ENCODE results near the gene CCSER1. TPM values are rescaled to one million over a fixed set of nuclear protein-coding genes. Genes with fewer than 3 reads are reported as not detected.
"Not testable (repeated sequence)": the region's sequence is repeated elsewhere in the genome, so short reads cannot be mapped to it uniquely, and the experiment has no call there.

Gene CCSER1
- total and polyA plus RNA-seq, 2 of the 8 experiments (the other 6 are each of a cell fraction or from before 2014, with no cell fraction given) = 0.26 to 0.84 TPM

GRCh38 chr4:90407897-90408296 lies 280.7 kb downstream of the CCSER1 start:
- H3K18ac ChIP-seq (ENCODE audit: extremely low read depth, low read length); H3K36me3 ChIP-seq (ENCODE audit: control insufficient read depth in 2 of 4, insufficient read depth in 4 of 4, low read length in 3 of 4); H3K4ac ChIP-seq (replicated peaks; ENCODE audit: insufficient read length, low read depth, low read length); H3K79me2 ChIP-seq (ENCODE audit: control insufficient read depth in 1 of 2, insufficient read depth in 2 of 2, low read length in 2 of 2); H3K4me1 ChIP-seq (replicated peaks in 1 of 4; ENCODE audit: control insufficient read depth in 3 of 4, insufficient read depth in 4 of 4, low read length in 3 of 4); H3K27me3 ChIP-seq (replicated peaks in 1 of 4; ENCODE audit: control insufficient read depth in 3 of 4, extremely low read depth in 1 of 4, insufficient read depth in 3 of 4, low read length in 3 of 4); H4K5ac ChIP-seq (ENCODE audit: insufficient read length, low read depth, low read length); H3K27ac ChIP-seq (ENCODE audit: low read depth, low read length); H4K20me1 ChIP-seq (replicated peaks in 1 of 2; ENCODE audit: control insufficient read depth in 1 of 2, insufficient read depth in 2 of 2, low read length in 2 of 2); H2AK5ac ChIP-seq (ENCODE audit: low read depth, low read length); H4K8ac ChIP-seq (ENCODE audit: extremely low read depth, insufficient read depth, low read length); H2BK120ac ChIP-seq (replicated peaks; ENCODE audit: low read depth, low read length); DNase-seq (ENCODE audit: low read depth in 1 of 2, low spot score in 2 of 2); H3K23ac ChIP-seq (ENCODE audit: insufficient read length); H3K9ac ChIP-seq (replicated peaks in 1 of 4; ENCODE audit: extremely low read depth in 1 of 4, low read depth in 3 of 4, low read length in 3 of 4); H4K91ac ChIP-seq (replicated peaks; ENCODE audit: insufficient read length, low read length); H2BK12ac ChIP-seq (ENCODE audit: low read depth, low read length); H3K14ac ChIP-seq (ENCODE audit: insufficient read length); POLR2A ChIA-PET (ENCODE audit: partially characterized antibody); FAIRE-seq; H2BK20ac ChIP-seq (ENCODE audit: low read length); H3K23me2 ChIP-seq (ENCODE audit: low read depth, low read length); H3K79me1 ChIP-seq (ENCODE audit: low read depth, low read length); H2BK5ac ChIP-seq (ENCODE audit: low read depth, low read length); H3K9me3 ChIP-seq (ENCODE audit: insufficient read depth in 2 of 2, low read depth in 1 of 2, low read length in 1 of 2); H3K4me2 ChIP-seq (ENCODE audit: insufficient read depth in 1 of 2, low read depth in 2 of 2, low read length in 2 of 2); H2BK15ac ChIP-seq (ENCODE audit: low read length); H3K56ac ChIP-seq (replicated peaks; ENCODE audit: insufficient read length, low read depth, low read length); H2AFZ ChIP-seq (ENCODE audit: low read length); H3K4me3 ChIP-seq (ENCODE audit: extremely low read depth in 1 of 4, insufficient read depth in 2 of 4, low read depth in 3 of 4, low read length in 4 of 4): not testable (repeated sequence)
- CTCF ChIA-PET (ENCODE audit: partially characterized antibody) = interaction anchor here (1.8 kb wide), 1 partner anchor 11 kb away, joined by 5 read pairs; no protein-coding TSS in a partner anchor
- 94% methylated on average over 11 of the region's 11 CpGs; no CpG with 5 or more reads in 1 of the 2 experiments for WGBS, 2 experiments (ENCODE audit: extremely low coverage in 1 of 2, insufficient coverage in 1 of 2, insufficient read length in 1 of 2, insufficient replicate concordance in 2 of 2, low coverage in 1 of 2, low lambda C conversion rate in 2 of 2, missing lambda C conversion rate in 1 of 2)

- H3K4me3 ChIP-seq (ENCODE audit: extremely low read depth in 1 of 4, insufficient read depth in 2 of 4, low read depth in 3 of 4, low read length in 4 of 4); H2BK120ac ChIP-seq (replicated peaks; ENCODE audit: low read depth, low read length); H3K9ac ChIP-seq (replicated peaks in 1 of 4; ENCODE audit: extremely low read depth in 1 of 4, low read depth in 3 of 4, low read length in 3 of 4); H3K14ac ChIP-seq (ENCODE audit: insufficient read length); H3K23me2 ChIP-seq (ENCODE audit: low read depth, low read length); POLR2A ChIA-PET (ENCODE audit: partially characterized antibody); H3K27ac ChIP-seq (ENCODE audit: low read depth, low read length); H3K18ac ChIP-seq (ENCODE audit: extremely low read depth, low read length); H3K27me3 ChIP-seq (replicated peaks in 1 of 4; ENCODE audit: control insufficient read depth in 3 of 4, extremely low read depth in 1 of 4, insufficient read depth in 3 of 4, low read length in 3 of 4); H3K79me1 ChIP-seq (ENCODE audit: low read depth, low read length); H2BK15ac ChIP-seq (ENCODE audit: low read length); H3K9me3 ChIP-seq (ENCODE audit: insufficient read depth in 2 of 2, low read depth in 1 of 2, low read length in 1 of 2); H2BK12ac ChIP-seq (ENCODE audit: low read depth, low read length); DNase-seq (ENCODE audit: low read depth in 1 of 2, low spot score in 2 of 2); H3K4ac ChIP-seq (replicated peaks; ENCODE audit: insufficient read length, low read depth, low read length); H3K79me2 ChIP-seq (ENCODE audit: control insufficient read depth in 1 of 2, insufficient read depth in 2 of 2, low read length in 2 of 2); H3K23ac ChIP-seq (ENCODE audit: insufficient read length); H4K5ac ChIP-seq (ENCODE audit: insufficient read length, low read depth, low read length); H4K20me1 ChIP-seq (replicated peaks in 1 of 2; ENCODE audit: control insufficient read depth in 1 of 2, insufficient read depth in 2 of 2, low read length in 2 of 2); H3K4me1 ChIP-seq (replicated peaks in 1 of 4; ENCODE audit: control insufficient read depth in 3 of 4, insufficient read depth in 4 of 4, low read length in 3 of 4); H2AK5ac ChIP-seq (ENCODE audit: low read depth, low read length); H2BK20ac ChIP-seq (ENCODE audit: low read length); H3K4me2 ChIP-seq (ENCODE audit: insufficient read depth in 1 of 2, low read depth in 2 of 2, low read length in 2 of 2); H2BK5ac ChIP-seq (ENCODE audit: low read depth, low read length); CTCF ChIA-PET (ENCODE audit: partially characterized antibody); H4K91ac ChIP-seq (replicated peaks; ENCODE audit: insufficient read length, low read length); H3K56ac ChIP-seq (replicated peaks; ENCODE audit: insufficient read length, low read depth, low read length); H3K36me3 ChIP-seq (ENCODE audit: control insufficient read depth in 2 of 4, insufficient read depth in 4 of 4, low read length in 3 of 4); H4K8ac ChIP-seq (ENCODE audit: extremely low read depth, insufficient read depth, low read length); FAIRE-seq; H2AFZ ChIP-seq (ENCODE audit: low read length): not testable (repeated sequence)
Observed at GRCh38 chr4:90412786-90413185, 285.6 kb downstream of the CCSER1 start.
